Upper lobe of left lung (tissue), 6 donors: ENCODE data around the gene LPCAT1. TPM values are rescaled to one million over a fixed set of nuclear protein-coding genes. Genes with fewer than 3 reads are reported as not detected.
A peak's percentile ranks its signal among the peaks of the same experiment; 100 is the strongest.

Source experiments
- ATAC-seq, 2 donors: fragments of 200-7000 bp; cut with Tn5 transposase; one replicate each; pipeline ENCODE4 v1.9.1; 2022; ENCODE audit warnings: mild to moderate bottlenecking in 2 of 2, moderate library complexity in 2 of 2; ENCODE audit not compliant: low FRiP score in 2 of 2
- DNase-seq, 2 donors: peaks; one replicate each; pipeline ENCODE4 v3.0.0-alpha.2; 2019 to 2020
- H3K27ac ChIP-seq, 4 donors: fragments of 200-600 bp; sonication (generic); one replicate each; pipeline ENCODE4 v1.5.1; 2016 to 2019
- H3K27me3 ChIP-seq, 4 donors: fragments of 200-600 bp; sonication (generic); one replicate each; pipeline ENCODE4 v1.5.1; 2017 to 2019
- H3K36me3 ChIP-seq, 4 donors: fragments of 200-600 bp; sonication (generic); one replicate each; pipeline ENCODE4 v1.5.1; 2016 to 2019
- H3K4me1 ChIP-seq, 4 donors: fragments of 200-600 bp; sonication (generic); one replicate each; pipeline ENCODE4 v1.5.1; 2018 to 2019
- H3K4me3 ChIP-seq, 4 donors: fragments of 200-600 bp; sonication (generic); one replicate each; pipeline ENCODE4 v1.5.1; 2017 to 2019; ENCODE audit warnings: mild to moderate bottlenecking in 2 of 4, moderate library complexity in 1 of 4
- H3K9me3 ChIP-seq, 4 donors: fragments of 200-600 bp; sonication (generic); one replicate each; pipeline ENCODE4 v1.5.1; 2018 to 2019
- CTCF ChIP-seq, 6 experiments: fragments of 450-650 bp in 4 of 6; fragments of 200-600 bp in 2 of 6; sonication (generic) in 2 of 6; IDR thresholded peaks; one replicate each; pipeline ENCODE4 v1.5.1; 2016 to 2019; ENCODE audit warnings: antibody characterized with exemption in 6 of 6
- EP300 ChIP-seq, 4 donors: sonication (generic); formaldehyde crosslinking; IDR thresholded peaks; one replicate each; pipeline ENCODE4 v1.5.1; 2017; ENCODE audit warnings: antibody characterized with exemption in 4 of 4, control low read depth in 2 of 4
- POLR2A ChIP-seq, 4 donors: fragments of 450-650 bp; IDR thresholded peaks; one replicate each; pipeline ENCODE4 v1.5.1; 2016 to 2017; ENCODE audit warnings: antibody characterized with exemption in 4 of 4, mild to moderate bottlenecking in 2 of 4
- POLR2AphosphoS5 ChIP-seq, 2 donors: sonication (generic); formaldehyde crosslinking; IDR thresholded peaks; one replicate each; pipeline ENCODE4 v1.5.1; 2017; ENCODE audit warnings: antibody characterized with exemption in 2 of 2
- WGBS, 2 donors: methylation state at CpG; one replicate each; pipeline ENCODE4 v1.1.5; 2017 to 2018; 5-methylcytosine and 5-hydroxymethylcytosine counted together
- total RNA-seq, 6 donors: library from RNA; depleted of rRNA in 4 of 6; stranded (reverse); fragments of >200 nt in 4 of 6; gene quantifications; one replicate each; pipeline versions ENCODE4 v1.1.0 to v1.2.1, GENCODE V29; 2016 to 2021
- donor health status: DM: no; HTN: no; CAD: no; lungs with moderate emphysema.
- donor health status: DM: no; HTN: yes; CAD: no; lungs with severe emphysema.

Gene LPCAT1
- total RNA-seq, 6 donors from 2014 or later = 403 to 922 (median 538) TPM

GRCh38 chr5:1464511-1464910 is 59.2 kb downstream of the LPCAT1 start:
- H3K27ac ChIP-seq = no peak overlapping the region
- no peaks in the 10 kb centered on the region for H3K4me1 ChIP-seq
- no peaks in the 10 kb centered on the region for H3K9me3 ChIP-seq
- TF ChIP-seq EP300 (IDR thresholded peaks at IDR 0.05) = no peak
- no peak for TF ChIP-seq POLR2AphosphoS5 (IDR thresholded peaks at IDR 0.05)
- TF ChIP-seq POLR2A (IDR thresholded peaks at IDR 0.05) = no peak
- no peak for TF ChIP-seq CTCF (IDR thresholded peaks at IDR 0.05)
- H3K27me3 ChIP-seq = no peaks in the 10 kb centered on the region
- WGBS, 2 donors = 90% methylated on average over 18 of the region's 18 CpGs
- H3K4me3 ChIP-seq = no peak overlapping the region
- ATAC-seq = no peak
- DNase-seq = no peak
- peaks cover 27 to 84% (median 72%) of the 10 kb centered on the region in 4 donors for H3K36me3 ChIP-seq

GRCh38 chr5:1464096-1464446 is 59.7 kb downstream of the LPCAT1 start:
- Histone ChIP-seq H3K36me3 (peaks cover 27 to 81% (median 69%) of the 10 kb centered on the region in 4 donors), H3K27ac (no peak overlapping the region), H3K4me1 (no peaks in the 10 kb centered on the region), H3K27me3 (no peaks in the 10 kb centered on the region), H3K4me3 (no peak overlapping the region), H3K9me3 (no peaks in the 10 kb centered on the region)
- WGBS, 2 donors = 89 to 92% methylated on average over 14 of the region's 14 CpGs
- DNase-seq (peak in 1 of 2 donors; percentile 19), ATAC-seq (no peak)
- TF ChIP-seq POLR2A (IDR thresholded peaks at IDR 0.05) = no peak

- Histone ChIP-seq H3K9me3 (peaks cover 0 to under 1% (median 0%) of the 10 kb centered on the region in 4 donors), H3K27ac (no peak overlapping the region), H3K27me3 (no peaks in the 10 kb centered on the region), H3K36me3 (peaks cover 27 to 76% (median 64%) of the 10 kb centered on the region in 4 donors), H3K4me1 (no peaks in the 10 kb centered on the region), H3K4me3 (no peak overlapping the region)
- TF ChIP-seq POLR2AphosphoS5 (IDR thresholded peaks at IDR 0.05) = no peak
- TF ChIP-seq EP300 (IDR thresholded peaks at IDR 0.05) = no peak
- no peak for TF ChIP-seq POLR2A (IDR thresholded peaks at IDR 0.05)
- TF ChIP-seq CTCF (IDR thresholded peaks at IDR 0.05) = no peak
- ATAC-seq (no peak), DNase-seq (peak; percentile 19 to 79)
- 94 to 95% methylated on average over 31 to 46 of the region's 46 CpGs for WGBS, 2 donors
These were observed 60.2 kb downstream of the LPCAT1 start for GRCh38 chr5:1463326-1464095.

GRCh38 chr5:1462358-1462757 is 61.4 kb downstream of the LPCAT1 start:
- H3K27ac ChIP-seq = no peak overlapping the region
- WGBS, 2 donors = 89 to 90% methylated on average over 6 to 20 of the region's 20 CpGs
- H3K9me3 ChIP-seq = peaks cover 0 to 8% (median 5%) of the 10 kb centered on the region in 4 donors
- no peak overlapping the region for H3K4me3 ChIP-seq
- peaks cover 20 to 67% (median 53%) of the 10 kb centered on the region in 4 donors for H3K36me3 ChIP-seq
- DNase-seq (peak; percentile 17 to 58), ATAC-seq (no peak)
- TF ChIP-seq POLR2A (IDR thresholded peaks at IDR 0.05) = no peak
- no peak for TF ChIP-seq CTCF (IDR thresholded peaks at IDR 0.05)
- no peaks in the 10 kb centered on the region for H3K4me1 ChIP-seq
- no peaks in the 10 kb centered on the region for H3K27me3 ChIP-seq

DNA sequence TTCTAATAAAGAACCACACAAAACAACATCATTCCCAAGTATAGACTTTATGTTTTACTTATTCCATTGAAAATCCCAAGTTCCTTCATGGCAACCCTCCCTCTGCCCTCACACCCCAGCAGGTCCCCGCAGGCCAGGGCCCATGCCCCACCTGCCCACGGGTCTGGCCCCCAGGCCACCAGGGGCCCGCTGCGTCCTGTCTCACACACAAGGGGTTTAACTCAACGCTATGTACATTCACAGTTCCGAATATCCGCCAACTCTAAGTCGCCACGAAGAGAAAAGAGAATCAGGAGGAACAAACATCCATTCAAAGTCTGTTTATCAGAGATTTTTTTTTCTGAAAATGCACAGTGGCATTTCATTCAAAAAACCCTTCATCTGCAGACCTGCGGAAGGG is 62.4 kb downstream of the LPCAT1 start:
- H3K36me3 ChIP-seq = peaks cover 20 to 58% (median 43%) of the 10 kb centered on the region in 4 donors
- H3K4me3 ChIP-seq = no peak overlapping the region
- ATAC-seq (no peak), DNase-seq (peak; percentile 16 to 59)
- no peaks in the 10 kb centered on the region for H3K27me3 ChIP-seq
- H3K4me1 ChIP-seq = no peaks in the 10 kb centered on the region
- H3K27ac ChIP-seq = no peak overlapping the region
- WGBS, 2 donors = 94 to 95% methylated on average over 10 of the region's 10 CpGs
- no peak for TF ChIP-seq EP300 (IDR thresholded peaks at IDR 0.05)
- no peak for TF ChIP-seq CTCF (IDR thresholded peaks at IDR 0.05)
- no peak for TF ChIP-seq POLR2A (IDR thresholded peaks at IDR 0.05)
- TF ChIP-seq POLR2AphosphoS5 (IDR thresholded peaks at IDR 0.05) = no peak
- H3K9me3 ChIP-seq = peaks cover 0 to 17% (median 14%) of the 10 kb centered on the region in 4 donors
